Prostate gland (tissue), 2 donors: Measurements from ENCODE around the gene STARD8. TPM values are rescaled to one million over a fixed set of nuclear protein-coding genes. Genes with fewer than 3 reads are reported as not detected.

Experiments used
- DNase-seq: peaks from one replicate; pipeline ENCODE4 v3.0.0-alpha.2; 2019; ENCODE audit warnings: low spot score
- H3K27ac ChIP-seq, 2 donors: fragments of 200-600 bp; sonication (generic); 2 replicates each; pipeline ENCODE4 v1.5.1; 2017 to 2019
- H3K27me3 ChIP-seq: fragments of 200-600 bp; sonication (generic); replicated peaks from 2 replicates; pipeline ENCODE4 v1.5.1; 2019; ENCODE audit not compliant: insufficient read depth
- H3K36me3 ChIP-seq, 2 donors: fragments of 200-600 bp; sonication (generic); 1 replicate in 1 of 2; 2 replicates in 1 of 2; pipeline versions ENCODE4 v1.5.1 to v1.8.1; 2017 to 2019
- H3K4me1 ChIP-seq: fragments of 200-600 bp; sonication (generic); replicated peaks from 2 replicates; pipeline ENCODE4 v1.5.1; 2019
- H3K4me3 ChIP-seq, 2 donors: fragments of 200-600 bp; sonication (generic); 2 replicates each; pipeline ENCODE4 v1.5.1; 2017 to 2019
- H3K9me3 ChIP-seq: fragments of 200-600 bp; sonication (generic); 2 replicates; pipeline ENCODE4 v1.5.1; 2017
- POLR2A ChIP-seq: fragments of 450-650 bp; IDR thresholded peaks from one replicate; pipeline ENCODE4 v1.6.1; 2016; ENCODE audit warnings: antibody characterized with exemption, mild to moderate bottlenecking
- POLR2AphosphoS5 ChIP-seq: sonication (generic); formaldehyde crosslinking; IDR thresholded peaks from one replicate; pipeline ENCODE4 v1.6.1; 2017; ENCODE audit warnings: antibody characterized with exemption
- WGBS: methylation state at CpG from one replicate; pipeline ENCODE4 v1.1.5; 2018; 5-methylcytosine and 5-hydroxymethylcytosine counted together
- intact Hi-C: fragments of 100-400 bp; cut with DNase I; formaldehyde crosslinking; loops from one replicate; pipeline ENCODE4 v1.14.2; 2022
- total RNA-seq, 2 donors: library from RNA; depleted of rRNA; stranded (reverse); fragments of >200 nt; gene quantifications; one replicate each; pipeline ENCODE4 v1.1.0, GENCODE V29; 2016
- TF ChIP-seq, protein P1 (sequence below), 4 experiments: fragments of 200-600 bp in 2 of 4; fragments of 450-650 bp in 2 of 4; sonication (generic) in 2 of 4; IDR thresholded peaks; 1 replicate in 3 of 4; 2 replicates in 1 of 4; pipeline ENCODE4 v1.5.1; 2016 to 2019; ENCODE audit warnings: antibody characterized with exemption in 4 of 4, mild to moderate bottlenecking in 2 of 4, moderate library complexity in 2 of 4

Gene STARD8
- total RNA-seq, 2 donors from 2014 or later = 5.6 to 14.3 TPM

DNA sequence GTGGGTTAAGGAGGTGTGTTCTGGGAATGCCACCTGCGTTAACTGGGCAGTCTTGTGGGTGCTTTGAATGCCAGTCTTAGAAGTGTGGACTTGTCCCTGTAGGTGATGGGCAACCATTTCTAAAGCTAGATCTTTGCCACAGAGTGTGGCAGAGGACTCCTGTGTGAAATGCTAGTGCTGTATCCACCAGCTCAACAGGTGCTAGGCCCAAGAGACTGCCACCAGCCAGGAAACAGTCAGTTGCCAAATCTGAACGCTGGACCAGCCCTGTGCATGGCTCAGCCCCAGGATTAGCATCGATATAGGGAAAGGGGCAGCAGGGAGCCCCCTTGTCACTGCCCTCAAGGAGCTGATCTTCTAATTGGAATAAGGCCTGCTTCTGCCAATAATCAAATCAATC is 35.3 kb downstream of the STARD8 start:
- H3K4me3 ChIP-seq = no peak overlapping the region
- WGBS = 83% methylated on average over 3 of the region's 3 CpGs
- intact Hi-C loops = no loop called here
- no peaks in the 10 kb centered on the region for H3K9me3 ChIP-seq
- TF ChIP-seq, protein P1, sequence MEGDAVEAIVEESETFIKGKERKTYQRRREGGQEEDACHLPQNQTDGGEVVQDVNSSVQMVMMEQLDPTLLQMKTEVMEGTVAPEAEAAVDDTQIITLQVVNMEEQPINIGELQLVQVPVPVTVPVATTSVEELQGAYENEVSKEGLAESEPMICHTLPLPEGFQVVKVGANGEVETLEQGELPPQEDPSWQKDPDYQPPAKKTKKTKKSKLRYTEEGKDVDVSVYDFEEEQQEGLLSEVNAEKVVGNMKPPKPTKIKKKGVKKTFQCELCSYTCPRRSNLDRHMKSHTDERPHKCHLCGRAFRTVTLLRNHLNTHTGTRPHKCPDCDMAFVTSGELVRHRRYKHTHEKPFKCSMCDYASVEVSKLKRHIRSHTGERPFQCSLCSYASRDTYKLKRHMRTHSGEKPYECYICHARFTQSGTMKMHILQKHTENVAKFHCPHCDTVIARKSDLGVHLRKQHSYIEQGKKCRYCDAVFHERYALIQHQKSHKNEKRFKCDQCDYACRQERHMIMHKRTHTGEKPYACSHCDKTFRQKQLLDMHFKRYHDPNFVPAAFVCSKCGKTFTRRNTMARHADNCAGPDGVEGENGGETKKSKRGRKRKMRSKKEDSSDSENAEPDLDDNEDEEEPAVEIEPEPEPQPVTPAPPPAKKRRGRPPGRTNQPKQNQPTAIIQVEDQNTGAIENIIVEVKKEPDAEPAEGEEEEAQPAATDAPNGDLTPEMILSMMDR (IDR thresholded peaks at IDR 0.05) = no peak
- TF ChIP-seq POLR2A (no peak), POLR2AphosphoS5 (no peak)
- H3K36me3 ChIP-seq = no peaks in the 10 kb centered on the region
- H3K27ac ChIP-seq = no peak overlapping the region
- no peaks in the 10 kb centered on the region for H3K4me1 ChIP-seq
- DNase-seq = no peak
- no peaks in the 10 kb centered on the region for H3K27me3 ChIP-seq

DNA sequence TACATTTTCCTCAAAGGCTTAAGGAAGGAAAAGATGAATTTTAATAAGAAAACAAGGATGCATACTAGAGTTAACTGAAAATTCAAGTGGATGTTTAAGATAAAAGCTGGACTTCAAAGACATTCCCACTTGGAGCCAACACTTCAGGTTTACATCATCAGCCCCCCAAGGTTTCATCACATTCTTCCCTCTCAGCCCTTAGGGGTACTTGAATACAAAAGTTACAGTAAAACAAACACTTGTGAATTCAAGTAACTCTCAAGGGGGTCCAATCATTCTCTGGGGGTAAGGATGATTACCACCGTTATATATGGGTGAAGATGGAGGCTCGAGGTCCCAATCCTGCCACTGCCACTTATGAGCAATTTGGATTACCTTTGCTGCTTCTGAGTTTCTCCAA is 36.1 kb downstream of the STARD8 start:
- TF ChIP-seq POLR2A (no peak), POLR2AphosphoS5 (no peak)
- TF ChIP-seq, protein P1 (IDR thresholded peaks at IDR 0.05) = no peak
- WGBS = 97% methylated on average over 2 of the region's 2 CpGs
- H3K9me3 ChIP-seq = no peaks in the 10 kb centered on the region
- H3K27ac ChIP-seq = no peak overlapping the region
- no peaks in the 10 kb centered on the region for H3K36me3 ChIP-seq
- H3K4me1 ChIP-seq = no peaks in the 10 kb centered on the region
- H3K27me3 ChIP-seq = no peaks in the 10 kb centered on the region
- no peak overlapping the region for H3K4me3 ChIP-seq
- DNase-seq = no peak
- intact Hi-C loops = no loop called here

DNA sequence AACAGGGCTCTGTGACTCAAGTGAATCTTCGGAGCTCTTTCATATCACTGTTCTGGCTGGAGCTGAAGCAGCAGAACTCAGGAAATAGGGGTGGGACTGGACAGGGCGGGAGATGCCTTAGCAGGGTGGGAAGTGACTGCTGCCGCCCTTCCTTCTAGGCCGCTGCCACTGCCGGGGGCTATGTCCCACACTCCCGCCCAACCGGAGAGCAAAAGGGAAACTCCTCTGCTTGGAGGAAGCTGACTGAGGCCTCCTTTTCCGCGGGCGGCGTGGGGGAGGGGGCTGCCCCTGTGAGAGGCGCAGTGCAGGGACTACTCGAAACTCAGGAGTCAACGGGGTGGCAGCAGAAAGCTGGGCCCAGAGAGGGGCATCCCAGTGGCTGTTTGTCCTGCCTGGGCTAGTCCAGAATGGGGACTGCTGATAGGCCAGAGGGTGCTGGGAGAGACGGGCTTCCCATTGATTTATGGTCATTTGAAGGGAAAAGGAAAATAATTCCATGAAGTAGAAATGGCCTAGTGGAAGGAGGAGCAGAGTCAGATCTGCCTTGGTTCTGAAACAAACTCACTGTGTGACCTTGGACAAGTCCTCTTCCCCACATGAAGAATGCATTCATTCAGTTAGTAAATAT is 36.9 kb downstream of the STARD8 start:
- H3K36me3 ChIP-seq = no peaks in the 10 kb centered on the region
- intact Hi-C loops = no loop called here
- no peak overlapping the region for H3K27ac ChIP-seq
- no peaks in the 10 kb centered on the region for H3K9me3 ChIP-seq
- no peak for TF ChIP-seq POLR2A
- TF ChIP-seq, protein P1 (IDR thresholded peaks at IDR 0.05) = no peak
- TF ChIP-seq POLR2AphosphoS5 = no peak
- H3K27me3 ChIP-seq = no peaks in the 10 kb centered on the region
- 48% methylated on average over 9 of the region's 15 CpGs for WGBS
- DNase-seq = no peak
- no peaks in the 10 kb centered on the region for H3K4me1 ChIP-seq
- no peak overlapping the region for H3K4me3 ChIP-seq

DNA sequence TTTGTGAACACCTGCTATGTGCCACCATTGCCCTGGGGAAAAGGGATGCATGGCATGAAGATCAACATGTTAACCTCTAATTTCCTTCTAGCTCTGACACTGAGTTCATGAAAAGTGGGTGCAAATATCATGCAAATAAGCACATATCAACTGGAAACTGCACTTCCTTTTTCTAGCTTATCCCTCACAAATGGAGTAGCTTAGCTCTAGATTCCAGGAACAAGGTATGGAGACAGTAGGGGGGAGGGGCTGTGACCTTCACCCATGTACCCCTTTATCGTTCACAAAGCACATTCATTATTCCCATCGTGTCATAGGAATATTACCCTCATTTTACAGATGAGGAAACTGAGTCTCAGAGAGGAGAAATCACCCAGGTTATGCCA is 37.4 kb downstream of the STARD8 start:
- TF ChIP-seq POLR2AphosphoS5 = no peak
- TF ChIP-seq POLR2A = no peak
- TF ChIP-seq, protein P1 (IDR thresholded peaks at IDR 0.05) = no peak
- no peaks in the 10 kb centered on the region for H3K36me3 ChIP-seq
- H3K9me3 ChIP-seq = no peaks in the 10 kb centered on the region
- no peak for DNase-seq
- H3K4me3 ChIP-seq = no peak overlapping the region
- intact Hi-C loops = no loop called here
- H3K4me1 ChIP-seq = no peaks in the 10 kb centered on the region
- H3K27me3 ChIP-seq = no peaks in the 10 kb centered on the region
- WGBS = 90% methylated on average over 2 of the region's 2 CpGs
- no peak overlapping the region for H3K27ac ChIP-seq

DNA sequence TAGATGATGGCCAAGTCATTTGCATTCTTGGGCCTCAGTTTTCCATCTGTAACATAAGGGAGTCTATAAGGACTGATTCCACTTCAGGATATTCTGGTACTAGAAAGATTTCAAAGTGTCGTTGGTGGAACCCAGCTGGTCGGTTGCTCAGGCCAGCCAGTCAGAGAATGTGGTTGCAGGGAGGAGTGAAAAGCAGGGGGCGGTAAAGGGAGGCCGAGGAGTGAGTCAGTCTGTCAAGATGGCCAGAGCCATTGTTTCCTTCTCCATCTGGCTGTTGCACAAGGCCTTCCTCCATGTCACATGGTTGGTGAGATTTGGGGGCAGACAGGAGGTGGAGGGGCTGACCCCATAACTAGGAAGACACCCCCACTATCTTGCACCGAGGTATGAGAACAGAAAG is 38.2 kb downstream of the STARD8 start:
- Histone ChIP-seq H3K36me3 (no peaks in the 10 kb centered on the region), H3K4me3 (no peak overlapping the region), H3K27ac (no peak overlapping the region), H3K4me1 (no peaks in the 10 kb centered on the region), H3K9me3 (no peaks in the 10 kb centered on the region), H3K27me3 (no peaks in the 10 kb centered on the region)
- WGBS = 60% methylated on average over 5 of the region's 5 CpGs
- DNase-seq = no peak
- no peak for TF ChIP-seq POLR2A
- TF ChIP-seq, protein P1 (IDR thresholded peaks at IDR 0.05) = no peak
- no peak for TF ChIP-seq POLR2AphosphoS5
- intact Hi-C loops = no loop called here
